Astrocyte (in vitro differentiated cells and primary cell): ENCODE results near the gene PKDREJ. TPM values are rescaled to one million over a fixed set of nuclear protein-coding genes. Genes with fewer than 3 reads are reported as not detected.

Experiments
- DNase-seq: peaks from one replicate; pipeline ENCODE4 v3.0.0-alpha.2; 2010; ENCODE audit warnings: low read depth
- FAIRE-seq: peaks from 2 replicates; lab custom pipeline; 2011; peaks lifted over from hg19 to GRCh38; lab: Jason Lieb, UNC
- H2AFZ ChIP-seq: 2 replicates; pipeline ENCODE4 v1.6.0; 2012; ENCODE audit warnings: low read depth, low read length, inconsistent platforms
- H3K27ac ChIP-seq: 2 replicates; pipeline ENCODE4 v1.5.1; 2011; ENCODE audit warnings: low read depth, low read length, inconsistent platforms
- H3K27me3 ChIP-seq: 2 replicates; pipeline ENCODE4 v1.6.0; 2011; ENCODE audit warnings: low read length, inconsistent platforms; ENCODE audit not compliant: insufficient read depth
- H3K36me3 ChIP-seq: 2 replicates; pipeline ENCODE4 v1.5.1; 2011; ENCODE audit warnings: low read length, inconsistent platforms; ENCODE audit not compliant: insufficient read depth
- H3K4me1 ChIP-seq: 2 replicates; pipeline ENCODE4 v1.5.1; 2011; ENCODE audit warnings: low read length, inconsistent platforms; ENCODE audit not compliant: insufficient read depth
- H3K4me2 ChIP-seq: 2 replicates; pipeline ENCODE4 v1.6.0; 2012; ENCODE audit warnings: low read length, inconsistent platforms
- H3K4me3 ChIP-seq: 2 replicates; pipeline ENCODE4 v1.5.1; 2011; ENCODE audit warnings: low read depth, mild to moderate bottlenecking, low read length, inconsistent platforms; ENCODE audit not compliant: insufficient read depth
- H3K79me2 ChIP-seq: 2 replicates; pipeline ENCODE4 v1.6.0; 2012; ENCODE audit warnings: mild to moderate bottlenecking, low read length, inconsistent platforms; ENCODE audit not compliant: insufficient read depth
- H3K9ac ChIP-seq: 2 replicates; pipeline ENCODE4 v1.6.0; 2012; ENCODE audit warnings: mild to moderate bottlenecking, low read length, inconsistent platforms
- H3K9me3 ChIP-seq: 2 replicates; pipeline ENCODE4 v1.5.1; 2012; ENCODE audit warnings: low read depth, mild to moderate bottlenecking, low read length, inconsistent platforms; ENCODE audit not compliant: insufficient read depth
- H4K20me1 ChIP-seq: 2 replicates; pipeline ENCODE4 v1.6.0; 2012; ENCODE audit warnings: low read length, inconsistent platforms; ENCODE audit not compliant: insufficient read depth
- H3K27ac Mint-ChIP-seq: one replicate; pipeline ENCODE4 v1.8.0; 2021; ENCODE audit warnings: mild to moderate bottlenecking, mixed read lengths; ENCODE audit not compliant: unreplicated experiment
- H3K27me3 Mint-ChIP-seq: one replicate; pipeline ENCODE4 v1.8.0; 2021; ENCODE audit warnings: low read depth, mixed read lengths; ENCODE audit not compliant: unreplicated experiment
- H3K36me3 Mint-ChIP-seq: one replicate; pipeline ENCODE4 v1.8.0; 2021; ENCODE audit warnings: low read depth, mixed read lengths; ENCODE audit not compliant: unreplicated experiment
- H3K4me1 Mint-ChIP-seq: one replicate; pipeline ENCODE4 v1.8.0; 2021; ENCODE audit warnings: low read depth, mixed read lengths; ENCODE audit not compliant: unreplicated experiment
- H3K4me3 Mint-ChIP-seq: one replicate; pipeline ENCODE4 v1.8.0; 2021; ENCODE audit warnings: mild to moderate bottlenecking, moderate library complexity, mixed read lengths; ENCODE audit not compliant: unreplicated experiment
- H3K9me3 Mint-ChIP-seq: one replicate; pipeline ENCODE4 v1.8.0; 2021; ENCODE audit warnings: mild to moderate bottlenecking, mixed read lengths; ENCODE audit not compliant: unreplicated experiment
- CTCF ChIP-seq: IDR thresholded peaks from 2 replicates; pipeline ENCODE4 v1.5.1; 2011; ENCODE audit warnings: low read depth, mild to moderate bottlenecking, inconsistent platforms, low read length, moderate library complexity; ENCODE audit not compliant: insufficient read depth
- EZH2 ChIP-seq: IDR thresholded peaks from 2 replicates; pipeline ENCODE4 v1.6.1; 2012; ENCODE audit warnings: mild to moderate bottlenecking, low read length, inconsistent platforms; ENCODE audit not compliant: insufficient read depth
- total RNA-seq: library from RNA; stranded (reverse); gene quantifications from 2 replicates; pipeline ENCODE4 v1.2.1, GENCODE V29; 2021

The PKDREJ gene
- total RNA-seq, 1 donor from 2014 or later = not detected

GRCh38 chr22:46209262-46209661, 53.9 kb downstream of the PKDREJ start:
- Histone ChIP-seq H3K4me2 (no peak overlapping the region), H2AFZ (no peak overlapping the region), H3K4me3 (no peak overlapping the region), H3K9ac (no peak overlapping the region), H3K27me3 (no peaks in the 10 kb centered on the region), H3K4me1 (no peaks in the 10 kb centered on the region), H3K36me3 (no peaks in the 10 kb centered on the region), H3K79me2 (no peaks in the 10 kb centered on the region), H3K27ac (no peak overlapping the region), H4K20me1 (no peaks in the 10 kb centered on the region), H3K9me3 (peaks cover 10% of the 10 kb centered on the region)
- TF ChIP-seq CTCF (no peak), EZH2 (no peak)
- H3K36me3 Mint-ChIP-seq = peaks cover 52% of the 10 kb centered on the region
- DNase-seq (no peak), FAIRE-seq (no peak)
- H3K4me3 Mint-ChIP-seq = no peak overlapping the region
- peaks cover 39% of the 10 kb centered on the region for H3K9me3 Mint-ChIP-seq
- no peaks in the 10 kb centered on the region for H3K4me1 Mint-ChIP-seq
- H3K27me3 Mint-ChIP-seq = no peaks in the 10 kb centered on the region
- no peak overlapping the region for H3K27ac Mint-ChIP-seq

Other genes with a start within 250 kb of the PKDREJ start
- 8.4 and 9.6 TPM in 2 replicates for gene PPARA, start 112.8 kb downstream of the PKDREJ start, total RNA-seq
- 5.4 and 5.7 TPM in 2 replicates for gene CDPF1, start 13.1 kb downstream of the PKDREJ start, total RNA-seq
- gene TTC38, start 4.7 kb upstream of the PKDREJ start, total RNA-seq = 15.0 and 16.1 TPM in 2 replicates
- gene GTSE1, start 33.5 kb upstream of the PKDREJ start, total RNA-seq = 2.4 and 4.1 TPM in 2 replicates
- 29.6 and 33.4 TPM in 2 replicates for gene TRMU, start 72.4 kb upstream of the PKDREJ start, total RNA-seq